ENCODE measurements around the gene CCDC185.

CCDC185 gene

DNA sequence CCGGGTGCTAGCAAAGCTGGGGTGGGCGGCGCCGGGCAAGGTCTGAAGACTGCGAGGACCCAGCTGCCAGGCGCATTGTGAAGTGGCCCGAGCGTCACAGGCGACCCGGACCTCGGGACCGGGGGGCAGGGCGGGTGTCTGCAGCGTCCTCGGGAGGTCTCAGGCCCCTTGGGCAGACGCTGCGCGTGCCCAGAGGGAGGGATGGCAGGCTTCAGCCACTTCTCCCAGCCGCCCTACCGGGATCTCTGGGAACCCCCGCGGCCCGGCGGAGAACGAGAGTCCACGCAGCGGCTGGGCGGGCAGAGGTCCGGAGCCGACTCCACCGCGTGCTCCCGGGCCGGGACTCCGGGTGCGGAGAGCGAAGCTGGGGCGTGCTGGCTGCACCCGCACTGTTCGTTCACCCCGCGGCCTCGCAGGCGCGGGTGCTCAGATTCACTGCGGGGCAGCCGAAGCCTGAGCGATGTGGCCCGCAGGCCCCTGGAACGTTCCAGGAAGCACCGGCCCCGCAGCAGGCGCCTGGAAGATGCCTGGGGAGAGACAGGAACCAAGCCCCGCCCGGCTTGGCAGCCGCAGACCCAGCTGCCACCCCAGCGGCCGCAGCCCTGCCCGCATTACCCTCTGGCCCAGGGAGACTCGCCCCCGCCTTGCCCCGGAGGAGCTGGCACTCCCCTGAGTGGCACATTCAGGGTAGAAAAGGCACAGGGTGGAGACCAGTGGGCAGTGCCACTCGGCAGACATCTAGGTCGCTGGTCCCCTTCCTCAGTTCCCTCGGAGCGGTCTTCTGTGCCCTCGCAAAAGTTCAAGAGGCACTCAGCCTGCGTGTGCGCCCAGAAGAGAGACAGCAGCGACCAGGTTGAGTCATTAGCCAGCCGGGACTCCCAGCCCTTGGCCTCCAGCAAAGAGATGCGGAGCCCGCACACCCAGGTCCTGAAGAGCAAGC lies at the start of gene CCDC185:
CCDC185 (plus strand) TSS at position 141 of the 940 bp plus-strand sequence; CDS start at position 202, 61 bp downstream.
- TF ChIP-seq, protein P1, sequence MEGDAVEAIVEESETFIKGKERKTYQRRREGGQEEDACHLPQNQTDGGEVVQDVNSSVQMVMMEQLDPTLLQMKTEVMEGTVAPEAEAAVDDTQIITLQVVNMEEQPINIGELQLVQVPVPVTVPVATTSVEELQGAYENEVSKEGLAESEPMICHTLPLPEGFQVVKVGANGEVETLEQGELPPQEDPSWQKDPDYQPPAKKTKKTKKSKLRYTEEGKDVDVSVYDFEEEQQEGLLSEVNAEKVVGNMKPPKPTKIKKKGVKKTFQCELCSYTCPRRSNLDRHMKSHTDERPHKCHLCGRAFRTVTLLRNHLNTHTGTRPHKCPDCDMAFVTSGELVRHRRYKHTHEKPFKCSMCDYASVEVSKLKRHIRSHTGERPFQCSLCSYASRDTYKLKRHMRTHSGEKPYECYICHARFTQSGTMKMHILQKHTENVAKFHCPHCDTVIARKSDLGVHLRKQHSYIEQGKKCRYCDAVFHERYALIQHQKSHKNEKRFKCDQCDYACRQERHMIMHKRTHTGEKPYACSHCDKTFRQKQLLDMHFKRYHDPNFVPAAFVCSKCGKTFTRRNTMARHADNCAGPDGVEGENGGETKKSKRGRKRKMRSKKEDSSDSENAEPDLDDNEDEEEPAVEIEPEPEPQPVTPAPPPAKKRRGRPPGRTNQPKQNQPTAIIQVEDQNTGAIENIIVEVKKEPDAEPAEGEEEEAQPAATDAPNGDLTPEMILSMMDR (IDR thresholded peaks at IDR 0.05; ENCODE audit: insufficient read depth, low read depth, low read length, missing control alignments) = no peak
- peak within 1 kb of the TSS; percentile 20 for H3K4me3 ChIP-seq (ENCODE audit: low read length)
- DNase-seq (ENCODE audit: low read depth) = no peak

DNA sequence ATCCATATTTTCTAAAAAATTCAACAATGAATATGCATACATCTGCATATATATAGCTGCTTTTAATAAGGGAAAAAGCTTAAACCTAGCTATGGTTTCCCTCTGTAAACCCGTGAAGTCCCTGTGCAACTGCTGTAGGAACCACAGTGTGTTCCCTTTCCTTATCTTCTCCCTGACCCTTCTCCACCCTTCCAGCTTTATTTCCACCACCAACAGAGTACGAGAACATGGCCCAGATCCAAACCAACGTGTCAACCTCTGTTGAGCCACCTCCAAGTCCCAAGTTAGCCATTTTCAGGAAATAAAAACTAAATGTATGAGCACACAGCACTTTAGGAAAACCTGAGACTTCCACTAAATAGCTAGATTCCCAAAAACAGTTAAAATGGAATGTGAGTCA lies 49.5 kb upstream of the CCDC185 start:
- H3K4me3 ChIP-seq (ENCODE audit: low read length) = no peak overlapping the region
- TF ChIP-seq, protein P1 (IDR thresholded peaks at IDR 0.05; ENCODE audit: insufficient read depth, low read depth, low read length, missing control alignments) = no peak
- no peak for DNase-seq (ENCODE audit: low read depth)

DNA sequence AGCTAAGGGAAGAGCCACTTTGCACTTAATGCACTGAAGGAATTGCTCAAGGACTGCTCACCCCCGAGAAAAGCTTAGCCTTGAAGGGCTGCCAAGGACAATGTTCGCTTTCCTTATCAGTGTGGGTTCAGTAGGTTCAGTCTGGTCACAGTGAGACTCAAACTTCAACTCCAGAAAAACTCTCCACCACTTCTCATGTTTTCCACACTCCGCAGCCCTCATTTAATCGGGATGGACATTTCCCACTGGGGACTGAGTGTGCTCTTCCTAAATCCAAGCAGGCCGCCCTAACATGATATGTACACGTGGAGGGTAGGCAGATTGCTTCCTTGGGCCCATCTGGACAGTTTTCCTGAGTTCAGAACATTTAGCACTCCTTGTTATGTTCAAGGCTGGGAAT lies 48.7 kb upstream of the CCDC185 start:
- DNase-seq (ENCODE audit: low read depth) = no peak
- TF ChIP-seq, protein P1 (IDR thresholded peaks at IDR 0.05; ENCODE audit: insufficient read depth, low read depth, low read length, missing control alignments) = no peak
- H3K4me3 ChIP-seq (ENCODE audit: low read length) = no peak overlapping the region

DNA sequence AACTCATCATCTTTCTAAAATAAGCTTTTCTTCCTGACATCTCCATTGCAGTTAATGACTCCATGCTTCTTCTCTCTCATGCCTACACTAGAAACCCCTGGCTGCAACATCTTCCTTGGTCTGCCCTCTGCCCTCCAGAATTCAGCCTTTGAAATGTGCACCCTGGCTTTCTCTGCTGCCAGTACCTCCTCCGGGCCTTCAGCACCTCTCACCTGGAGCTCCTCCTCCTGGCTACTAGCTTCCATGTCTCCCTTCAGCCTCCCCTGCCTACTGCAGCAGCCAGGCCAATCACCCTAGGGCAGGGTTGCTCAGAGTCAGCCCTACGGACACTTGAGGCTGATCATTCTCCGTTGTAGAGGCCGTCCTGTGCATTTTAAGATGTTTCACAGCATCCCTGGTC lies 47.5 kb upstream of the CCDC185 start:
- H3K4me3 ChIP-seq (ENCODE audit: low read length) = no peak overlapping the region
- DNase-seq (ENCODE audit: low read depth) = peak; percentile 9
- TF ChIP-seq, protein P1 (IDR thresholded peaks at IDR 0.05; ENCODE audit: insufficient read depth, low read depth, low read length, missing control alignments) = no peak

DNA sequence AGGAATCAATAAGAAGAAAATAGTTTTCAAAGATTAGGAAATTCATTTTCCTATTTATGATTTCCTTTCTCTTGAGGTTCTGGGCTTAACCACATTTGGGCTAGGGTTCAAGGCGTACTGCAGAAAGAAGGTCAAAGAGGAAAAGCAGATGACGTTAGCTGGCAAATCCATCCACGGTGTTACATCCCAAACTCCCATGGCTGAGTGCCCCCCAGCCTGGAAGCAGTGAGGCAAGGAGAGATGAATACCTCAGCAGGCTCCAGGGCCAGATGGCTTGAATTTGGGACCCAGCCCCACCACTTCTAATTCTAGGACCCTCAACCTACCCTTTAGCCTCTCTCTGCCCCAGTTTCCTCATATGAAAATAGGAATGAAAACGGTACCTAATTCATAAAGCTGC lies 46.9 kb upstream of the CCDC185 start:
- TF ChIP-seq, protein P1 (IDR thresholded peaks at IDR 0.05; ENCODE audit: insufficient read depth, low read depth, low read length, missing control alignments) = no peak
- H3K4me3 ChIP-seq (ENCODE audit: low read length) = no peak overlapping the region
- DNase-seq (ENCODE audit: low read depth) = no peak

DNA sequence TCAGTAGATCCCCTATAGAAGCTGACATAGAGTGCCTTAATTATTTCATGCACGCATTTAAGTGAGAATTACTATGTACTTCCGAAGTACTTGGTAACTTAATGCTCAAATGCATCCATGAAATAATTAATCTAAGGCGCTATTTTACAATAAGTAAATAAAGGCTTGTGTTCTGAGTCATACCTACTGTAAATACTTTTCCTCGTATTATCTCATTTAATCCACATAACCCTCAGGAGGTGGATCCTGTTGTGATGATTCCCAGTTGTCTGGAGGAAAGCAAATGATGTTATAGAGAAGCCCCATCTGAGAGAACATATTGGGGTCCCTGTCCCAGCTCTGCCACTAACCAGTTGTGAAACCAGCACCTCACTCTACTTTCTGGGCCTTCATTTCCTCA lies 45.6 kb upstream of the CCDC185 start:
- DNase-seq (ENCODE audit: low read depth) = no peak
- TF ChIP-seq, protein P1 (IDR thresholded peaks at IDR 0.05; ENCODE audit: insufficient read depth, low read depth, low read length, missing control alignments) = no peak
- no peak overlapping the region for H3K4me3 ChIP-seq (ENCODE audit: low read length)
